ENCODE data around the gene CDC42BPB.

DNA sequence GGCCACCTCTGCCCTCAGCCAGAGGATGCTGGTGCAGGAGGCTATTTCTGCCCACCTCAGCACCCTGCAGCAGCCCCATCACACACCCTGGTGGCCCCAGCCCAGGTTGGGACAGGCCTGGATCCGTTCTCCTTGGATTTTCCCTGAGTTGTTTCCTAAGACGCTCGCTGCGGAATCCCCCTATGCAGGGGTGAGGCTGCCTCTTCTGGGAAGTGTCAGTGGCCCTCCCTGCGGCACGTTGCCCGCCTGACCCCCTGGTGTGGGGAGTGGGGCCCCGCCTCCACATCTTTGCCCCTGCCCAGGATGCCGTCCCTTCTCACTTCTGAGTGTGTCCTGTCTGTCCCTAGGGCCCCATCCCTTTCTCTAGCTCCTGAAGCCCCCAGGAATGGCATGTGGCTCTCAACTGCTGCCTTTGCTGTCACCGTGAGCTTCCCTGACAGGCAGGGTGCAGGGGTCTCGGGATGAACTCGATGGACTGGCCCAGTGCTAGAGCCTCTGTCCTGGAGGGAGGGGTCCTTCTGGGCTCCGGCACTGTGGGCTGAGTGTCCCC lies 36.6 kb upstream of the CDC42BPB start:
- TF ChIP-seq, protein P1, sequence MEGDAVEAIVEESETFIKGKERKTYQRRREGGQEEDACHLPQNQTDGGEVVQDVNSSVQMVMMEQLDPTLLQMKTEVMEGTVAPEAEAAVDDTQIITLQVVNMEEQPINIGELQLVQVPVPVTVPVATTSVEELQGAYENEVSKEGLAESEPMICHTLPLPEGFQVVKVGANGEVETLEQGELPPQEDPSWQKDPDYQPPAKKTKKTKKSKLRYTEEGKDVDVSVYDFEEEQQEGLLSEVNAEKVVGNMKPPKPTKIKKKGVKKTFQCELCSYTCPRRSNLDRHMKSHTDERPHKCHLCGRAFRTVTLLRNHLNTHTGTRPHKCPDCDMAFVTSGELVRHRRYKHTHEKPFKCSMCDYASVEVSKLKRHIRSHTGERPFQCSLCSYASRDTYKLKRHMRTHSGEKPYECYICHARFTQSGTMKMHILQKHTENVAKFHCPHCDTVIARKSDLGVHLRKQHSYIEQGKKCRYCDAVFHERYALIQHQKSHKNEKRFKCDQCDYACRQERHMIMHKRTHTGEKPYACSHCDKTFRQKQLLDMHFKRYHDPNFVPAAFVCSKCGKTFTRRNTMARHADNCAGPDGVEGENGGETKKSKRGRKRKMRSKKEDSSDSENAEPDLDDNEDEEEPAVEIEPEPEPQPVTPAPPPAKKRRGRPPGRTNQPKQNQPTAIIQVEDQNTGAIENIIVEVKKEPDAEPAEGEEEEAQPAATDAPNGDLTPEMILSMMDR (conservative IDR thresholded peaks at IDR 0.05 in 1 of 2, IDR thresholded peaks at IDR 0.05 in 1 of 2; ENCODE audit: low read depth in 1 of 2, low read length in 2 of 2) = no peak
- TF ChIP-seq EZH2 (IDR thresholded peaks at IDR 0.05; ENCODE audit: low read length, missing control alignments) = no peak

All from fibroblast of lung (primary cell).